GM21360 (cell line): ENCODE results near the gene SEMA7A.
"Not testable (repeated sequence)": the region's sequence is repeated elsewhere in the genome, so short reads cannot be mapped to it uniquely, and the experiment has no call there.

Source experiments
- ATAC-seq: cut with Tn5 transposase; IDR thresholded peaks from one replicate; pipeline ENCODE4 v1.9.1; 2021; ENCODE audit warnings: mild to moderate bottlenecking, moderate library complexity; ENCODE audit not compliant: unreplicated experiment

Gene SEMA7A

GRCh38 chr15:74400915-74401757, 32.6 kb downstream of the SEMA7A start:
- no peak for ATAC-seq

- ATAC-seq, result no peak
Measured at GRCh38 chr15:74400313-74400860, 33.4 kb downstream of the SEMA7A start.

- ATAC-seq, result no peak
Measured at GRCh38 chr15:74399511-74400312, 34.0 kb downstream of the SEMA7A start.

- ATAC-seq, result no peak
Measured at GRCh38 chr15:74399100-74399499, 34.7 kb downstream of the SEMA7A start.

GRCh38 chr15:74398183-74398582, 35.6 kb downstream of the SEMA7A start:
- ATAC-seq, result no peak

GRCh38 chr15:74397239-74398068, 36.3 kb downstream of the SEMA7A start:
- peak; percentile 21 for ATAC-seq

GRCh38 chr15:74396445-74397238, 37.1 kb downstream of the SEMA7A start:
- peak; percentile 31 for ATAC-seq

- peak; percentile 0 for ATAC-seq
Measured at GRCh38 chr15:74396146-74396438, 37.7 kb downstream of the SEMA7A start.

GRCh38 chr15:74395319-74396145, 38.2 kb downstream of the SEMA7A start:
- ATAC-seq, result no peak

GRCh38 chr15:74394090-74394846, 39.5 kb downstream of the SEMA7A start:
- no peak for ATAC-seq

- ATAC-seq, result no peak
Measured at GRCh38 chr15:74393423-74393822, 40.3 kb downstream of the SEMA7A start.

- ATAC-seq, result no peak
Measured at GRCh38 chr15:74392902-74393301, 40.9 kb downstream of the SEMA7A start.

GRCh38 chr15:74392451-74392830, 41.3 kb downstream of the SEMA7A start:
- no peak for ATAC-seq

GRCh38 chr15:74391582-74392450, 41.9 kb downstream of the SEMA7A start:
- ATAC-seq, result no peak

- ATAC-seq, result no peak
Measured at GRCh38 chr15:74390647-74391288, 43.0 kb downstream of the SEMA7A start.

- not testable (repeated sequence) for ATAC-seq
Measured at GRCh38 chr15:74390049-74390646, 43.6 kb downstream of the SEMA7A start.
